IMR-90 (cell line): ENCODE results near the gene TYMS. TPM values are rescaled to one million over a fixed set of nuclear protein-coding genes. Genes with fewer than 3 reads are reported as not detected.

Experiments used
- ATAC-seq: fragments of 200-7000 bp; cut with Tn5 transposase; 2 replicates; pipeline ENCODE4 v1.9.1; 2020; ENCODE audit warnings: low read depth, mild to moderate bottlenecking, moderate library complexity
- BruUV-seq: library from RNA; stranded (reverse); fragments of 400-500 nt; replicated peaks from 2 replicates; lab custom pipeline; 2021; lab: Mats Ljungman, UMichigan
- CTCF ChIA-PET: fragments of 300-600 bp; formaldehyde crosslinking; extraction: SDS; loops from one replicate; lab custom pipeline; 2021; ENCODE audit warnings: antibody characterized with exemption; lab: Yijun Ruan, JAX
- POLR2A ChIA-PET: fragments of 300-600 bp; sonication (Branson Sonifier 250); formaldehyde crosslinking; loops from one replicate; lab custom pipeline; 2022; ENCODE audit warnings: antibody characterized with exemption; ENCODE audit not compliant: unreplicated experiment; lab: Charles Lee
- DNase-seq: peaks from one replicate; pipeline ENCODE4 v3.0.0; 2013
- H2AFZ ChIP-seq: replicated peaks from 2 replicates; pipeline ENCODE3; 2013; ENCODE audit warnings: low read length, mild to moderate bottlenecking; ENCODE audit not compliant: poor library complexity
- H2AK5ac ChIP-seq: 2 replicates; pipeline ENCODE4 v1.6.1; 2013; ENCODE audit warnings: low read depth, low read length, inconsistent platforms
- H2AK9ac ChIP-seq: replicated peaks from 2 replicates; pipeline ENCODE3; 2013; ENCODE audit warnings: mild to moderate bottlenecking, low read depth, low read length, moderate library complexity; ENCODE audit not compliant: poor library complexity
- H2BK120ac ChIP-seq: 2 replicates; pipeline ENCODE4 v1.6.1; 2013; ENCODE audit warnings: low read depth, low read length, inconsistent platforms
- H2BK15ac ChIP-seq: 3 replicates; pipeline ENCODE4 v1.6.1; 2013; ENCODE audit warnings: low read depth, low read length, inconsistent platforms
- H2BK20ac ChIP-seq: 2 replicates; pipeline ENCODE4 v1.6.1; 2013; ENCODE audit warnings: low read depth, mild to moderate bottlenecking, inconsistent platforms, low read length, moderate library complexity
- H2BK5ac ChIP-seq: 2 replicates; pipeline ENCODE4 v1.6.1; 2013; ENCODE audit warnings: mild to moderate bottlenecking, low read depth, low read length, inconsistent platforms; ENCODE audit not compliant: poor library complexity, severe bottlenecking
- H3K14ac ChIP-seq: replicated peaks from 2 replicates; pipeline ENCODE4 v1.6.1; 2013; ENCODE audit warnings: low read depth, low read length, inconsistent platforms
- H3K18ac ChIP-seq: 2 replicates; pipeline ENCODE4 v1.6.1; 2013; ENCODE audit warnings: low read depth, low read length, control low read depth
- H3K23ac ChIP-seq: 2 replicates; pipeline ENCODE4 v1.6.1; 2013; ENCODE audit warnings: low read depth, low read length, inconsistent platforms
- H3K27ac ChIP-seq: 2 replicates; pipeline ENCODE4 v1.5.1; 2013; ENCODE audit warnings: mild to moderate bottlenecking, control low read depth, low read length; ENCODE audit not compliant: insufficient read depth
- H3K27me3 ChIP-seq: 2 replicates; pipeline ENCODE4 v1.6.1; 2013; ENCODE audit warnings: low read length; ENCODE audit not compliant: control insufficient read depth, insufficient read depth
- H3K36me3 ChIP-seq: 2 replicates; pipeline ENCODE4 v1.6.1; 2013; ENCODE audit warnings: low read length, mixed read lengths; ENCODE audit not compliant: control insufficient read depth, insufficient read depth
- H3K4ac ChIP-seq: 2 replicates; pipeline ENCODE4 v1.6.1; 2013; ENCODE audit warnings: low read depth, low read length, inconsistent platforms
- H3K4me1 ChIP-seq: 2 replicates; pipeline ENCODE4 v1.6.1; 2013; ENCODE audit warnings: low read length, mixed read lengths; ENCODE audit not compliant: control insufficient read depth, insufficient read depth
- H3K4me2 ChIP-seq: 2 replicates; pipeline ENCODE4 v1.6.1; 2013; ENCODE audit warnings: low read depth, mild to moderate bottlenecking, control low read depth, low read length, moderate library complexity
- H3K4me3 ChIP-seq: 2 replicates; pipeline ENCODE4 v1.5.1; 2013; ENCODE audit warnings: low read depth, mild to moderate bottlenecking, control low read depth, low read length, moderate library complexity; ENCODE audit not compliant: insufficient read depth
- H3K56ac ChIP-seq: 2 replicates; pipeline ENCODE4 v1.6.1; 2013; ENCODE audit warnings: low read length, inconsistent platforms; ENCODE audit not compliant: insufficient read depth; ENCODE audit errors: extremely low read depth
- H3K79me1 ChIP-seq, 2 experiments: 2 replicates each; pipeline ENCODE4 v1.6.1; 2013; ENCODE audit warnings: low read length in 2 of 2, inconsistent platforms in 1 of 2, low read depth in 1 of 2
- H3K9ac ChIP-seq: 2 replicates; pipeline ENCODE4 v1.6.1; 2013; ENCODE audit warnings: low read depth, low read length, control low read depth
- H3K9me1 ChIP-seq: 2 replicates; pipeline ENCODE4 v1.6.1; 2013; ENCODE audit warnings: low read length, inconsistent platforms; ENCODE audit not compliant: insufficient read depth
- H3K9me3 ChIP-seq: 2 replicates; pipeline ENCODE4 v1.6.1; 2013; ENCODE audit warnings: low read length; ENCODE audit not compliant: control insufficient read depth, insufficient read depth
- H4K20me1 ChIP-seq: 2 replicates; pipeline ENCODE4 v1.6.1; 2013; ENCODE audit warnings: low read length, inconsistent platforms; ENCODE audit not compliant: insufficient read depth
- H4K5ac ChIP-seq: 2 replicates; pipeline ENCODE4 v1.6.1; 2013; ENCODE audit warnings: mild to moderate bottlenecking, low read depth, low read length, control low read depth
- H4K8ac ChIP-seq, 2 experiments: 2 replicates each; pipeline ENCODE4 v1.6.1; 2013; ENCODE audit warnings: low read depth in 2 of 2, low read length in 2 of 2, control low read depth in 1 of 2, inconsistent platforms in 1 of 2
- H4K91ac ChIP-seq: 2 replicates; pipeline ENCODE4 v1.6.1; 2013; ENCODE audit warnings: low read depth, low read length, inconsistent platforms; ENCODE audit not compliant: insufficient read depth
- BHLHE40 ChIP-seq: fragments of 150-350 bp; IDR thresholded peaks from 2 replicates; pipeline ENCODE4 v1.6.1; 2016; ENCODE audit warnings: mild to moderate bottlenecking, low read depth, low read length
- CEBPB ChIP-seq: IDR thresholded peaks from 2 replicates; pipeline ENCODE4 v1.6.1; 2012; ENCODE audit warnings: low read depth, low read length, improper control_type of control experiment
- CHD1 ChIP-seq: IDR thresholded peaks from 2 replicates; pipeline ENCODE4 v1.6.1; 2012; ENCODE audit warnings: low read depth, low read length, improper control_type of control experiment
- CTCF ChIP-seq: conservative IDR thresholded peaks from 2 replicates; pipeline ENCODE4 v1.5.1; 2012; ENCODE audit warnings: mild to moderate bottlenecking, low read depth, low read length, improper control_type of control experiment
- ELK1 ChIP-seq: fragments of 150-350 bp; IDR thresholded peaks from 2 replicates; pipeline ENCODE4 v1.6.1; 2016; ENCODE audit warnings: low read depth, mild to moderate bottlenecking, low read length, moderate library complexity, borderline replicate concordance
- FOS ChIP-seq: fragments of 150-350 bp; IDR thresholded peaks from 2 replicates; pipeline ENCODE4 v1.6.1; 2016; ENCODE audit warnings: low read depth, low read length
- MAFK ChIP-seq: IDR thresholded peaks from 2 replicates; pipeline ENCODE4 v1.6.1; 2012; ENCODE audit warnings: low read depth, low read length, improper control_type of control experiment
- MAZ ChIP-seq: IDR thresholded peaks from 2 replicates; pipeline ENCODE4 v1.6.1; 2012; ENCODE audit warnings: low read depth, mild to moderate bottlenecking, low read length, improper control_type of control experiment, moderate library complexity, borderline replicate concordance
- MXI1 ChIP-seq: IDR thresholded peaks from 2 replicates; pipeline ENCODE4 v1.6.1; 2012; ENCODE audit warnings: low read depth, mild to moderate bottlenecking, low read length, moderate library complexity, borderline replicate concordance
- NFE2L2 ChIP-seq: fragments of 150-350 bp; IDR thresholded peaks from 2 replicates; pipeline ENCODE4 v1.6.1; 2016; ENCODE audit warnings: low read depth, mild to moderate bottlenecking, low read length
- POLR2A ChIP-seq: IDR thresholded peaks from 2 replicates; pipeline ENCODE4 v1.6.1; 2012; ENCODE audit warnings: mild to moderate bottlenecking, low read depth, low read length
- RAD21 ChIP-seq: IDR thresholded peaks from 2 replicates; pipeline ENCODE4 v1.6.1; 2012; ENCODE audit warnings: low read length, improper control_type of control experiment
- RCOR1 ChIP-seq: IDR thresholded peaks from 2 replicates; pipeline ENCODE4 v1.6.1; 2012; ENCODE audit warnings: mild to moderate bottlenecking, low read length, improper control_type of control experiment; ENCODE audit not compliant: insufficient replicate concordance
- RFX5 ChIP-seq: IDR thresholded peaks from 2 replicates; pipeline ENCODE4 v1.8.0; 2012; ENCODE audit warnings: low read depth, mild to moderate bottlenecking, low read length, moderate library complexity
- SMC3 ChIP-seq: fragments of 150-350 bp; IDR thresholded peaks from 2 replicates; pipeline ENCODE4 v1.6.1; 2016; ENCODE audit warnings: low read depth, mild to moderate bottlenecking, antibody characterized with exemption, low read length, moderate library complexity
- USF2 ChIP-seq: fragments of 150-350 bp; IDR thresholded peaks from 2 replicates; pipeline ENCODE4 v1.6.1; 2017; ENCODE audit warnings: mild to moderate bottlenecking, antibody characterized with exemption, low read length, low read depth
- WGBS, 2 experiments: methylation state at CpG; one replicate each; pipeline versions ENCODE4 v1.1.5 to v1.1.7; 2013; ENCODE audit warnings: missing lambda C conversion rate in 2 of 2; ENCODE audit not compliant: insufficient read length in 1 of 2; ENCODE audit errors: extremely low coverage in 2 of 2; 5-methylcytosine and 5-hydroxymethylcytosine counted together
- dilution Hi-C: fragments of 300-500 bp; cut with HindIII; formaldehyde crosslinking; loops from one replicate; pipeline ENCODE4 v1.14.3; 2018; ENCODE audit warnings: low sequenced_read_pairs; ENCODE audit not compliant: unreplicated experiment
- in situ Hi-C: fragments of 300-500 bp; cut with MboI; formaldehyde crosslinking; loops from 3 replicates; pipeline ENCODE4 v1.14.3; 2019; ENCODE audit warnings: low sequenced_read_pairs, inconsistent platforms, mixed read lengths
- intact Hi-C: fragments of 100-400 bp; cut with micrococcal nuclease; formaldehyde crosslinking; loops from 2 replicates; pipeline ENCODE4 v1.10.0; 2022
- polyA plus RNA-seq, 3 experiments: library from polyadenylated mRNA; depleted of rRNA; stranded (reverse); fragments of >200 nt; gene quantifications; 2 replicates each; pipeline ENCODE4 v1.2.3, GENCODE V29; 2012; ENCODE audit warnings: low replicate concordance in 1 of 3
- total RNA-seq: library from RNA; depleted of rRNA; stranded (reverse); fragments of >200 nt; gene quantifications from 2 replicates; pipeline ENCODE4 v1.2.3, GENCODE V29; 2012

Gene TYMS
- total and polyA plus RNA-seq, 2 of the 4 experiments (the other 2 are of a cell fraction): 28.3 to 92.2 TPM

DNA sequence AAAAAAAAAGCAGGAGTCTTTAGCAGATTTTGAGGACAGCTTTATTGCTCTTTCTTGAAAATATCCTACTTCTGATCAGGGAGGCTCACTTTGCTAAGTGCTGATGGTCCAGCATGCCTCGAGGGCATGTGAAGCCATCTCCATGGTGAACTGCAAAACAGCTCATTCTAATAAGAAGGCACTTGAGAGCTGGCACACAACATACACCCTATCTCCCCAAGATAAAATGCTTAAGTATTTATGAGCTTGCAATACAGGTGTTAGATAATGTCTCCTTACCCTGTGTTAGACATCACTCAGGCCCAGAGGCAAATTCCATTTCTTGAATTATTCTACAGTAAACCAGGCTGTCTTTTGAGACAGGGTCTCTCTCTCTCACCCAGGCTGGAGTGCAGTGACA is 52.3 kb downstream of the TYMS start:
- no peak overlapping the region for H3K18ac ChIP-seq
- no peak for DNase-seq
- ATAC-seq: no peak
- H3K36me3 ChIP-seq: peaks cover 7% of the 10 kb centered on the region
- in situ Hi-C loops (no loop called here), intact Hi-C loops (loop anchor here (5.0 kb wide), 1 partner anchor 52 kb away; the partner anchor contains the start of gene TYMS), dilution Hi-C loops (no loop called here)
- ChIA-PET CTCF (interaction anchor here (0.6 kb wide), 1 partner anchor 87 kb away, joined by 4 read pairs; no protein-coding TSS in a partner anchor), POLR2A (no interaction called here)
- H3K4ac ChIP-seq: no peak overlapping the region
- H3K56ac ChIP-seq: no peak overlapping the region
- H3K79me1 ChIP-seq: peaks cover 21 to 32% of the 10 kb centered on the region in 2 experiments
- TF ChIP-seq SMC3: no peak
- no peak for TF ChIP-seq CHD1
- TF ChIP-seq NFE2L2: no peak
- no peak for TF ChIP-seq BHLHE40
- TF ChIP-seq RCOR1: no peak
- no peak for TF ChIP-seq CTCF
- TF ChIP-seq MAFK: no peak
- TF ChIP-seq MXI1: no peak
- no peak for TF ChIP-seq CEBPB
- TF ChIP-seq RAD21: no peak
- no peak for TF ChIP-seq MAZ
- TF ChIP-seq USF2: no peak
- no peak for TF ChIP-seq ELK1
- TF ChIP-seq FOS: no peak
- no peak for TF ChIP-seq POLR2A
- no peak for TF ChIP-seq RFX5
- no peak overlapping the region for H3K14ac ChIP-seq
- no peak overlapping the region for H2AFZ ChIP-seq
- no peak overlapping the region for H2BK15ac ChIP-seq
- H2BK120ac ChIP-seq: no peak overlapping the region
- H2AK9ac ChIP-seq: no peak overlapping the region
- WGBS, 2 experiments: no CpG with 5 or more reads among the region's 1 CpG
- H3K4me3 ChIP-seq: no peak overlapping the region
- no peaks in the 10 kb centered on the region for H3K4me1 ChIP-seq
- no peak overlapping the region for H3K9ac ChIP-seq
- H3K9me3 ChIP-seq: peaks cover 6% of the 10 kb centered on the region; the same call in 1 of the 2 replicates
- no peak overlapping the region for H4K8ac ChIP-seq
- no peak overlapping the region for H4K5ac ChIP-seq
- H3K27ac ChIP-seq: no peak overlapping the region
- peaks cover 4% of the 10 kb centered on the region for H3K9me1 ChIP-seq
- H2AK5ac ChIP-seq: no peak overlapping the region
- no peak overlapping the region for H2BK5ac ChIP-seq
- H2BK20ac ChIP-seq: no peak overlapping the region
- H3K27me3 ChIP-seq: no peaks in the 10 kb centered on the region
- peaks cover 7% of the 10 kb centered on the region; the same call in 1 of the 2 replicates for H4K20me1 ChIP-seq
- H4K91ac ChIP-seq: no peak overlapping the region
- no peak overlapping the region for H3K4me2 ChIP-seq
- BruUV-seq: no TSS peak
- H3K23ac ChIP-seq: no peak overlapping the region
